GM10248 (cell line): ENCODE measurements around the gene ERICH6B.
"Not testable (repeated sequence)": the region's sequence is repeated elsewhere in the genome, so short reads cannot be mapped to it uniquely, and the experiment has no call there.

Experiments used
- CTCF ChIA-PET: fragments of 300-600 bp; sonication (Branson Sonifier 250); formaldehyde crosslinking; extraction: SDS; loops from one replicate; lab custom pipeline; 2021; ENCODE audit warnings: antibody characterized with exemption; lab: Yijun Ruan, JAX
- POLR2A ChIA-PET: fragments of 350-650 bp; sonication (Branson Sonifier 250); formaldehyde crosslinking; extraction: SDS; loops from one replicate; lab custom pipeline; 2020; ENCODE audit warnings: antibody characterized with exemption; lab: Yijun Ruan, JAX
- DNase-seq: peaks from one replicate; pipeline ENCODE4 v3.0.0; 2012; ENCODE audit errors: extremely low spot score
- TF ChIP-seq, protein P1 (sequence below): IDR thresholded peaks from 2 replicates; pipeline ENCODE4 v1.5.1; 2012; ENCODE audit warnings: mild to moderate bottlenecking, low read depth; ENCODE audit errors: extremely low read depth, missing control alignments, control extremely low read depth

The ERICH6B gene

DNA sequence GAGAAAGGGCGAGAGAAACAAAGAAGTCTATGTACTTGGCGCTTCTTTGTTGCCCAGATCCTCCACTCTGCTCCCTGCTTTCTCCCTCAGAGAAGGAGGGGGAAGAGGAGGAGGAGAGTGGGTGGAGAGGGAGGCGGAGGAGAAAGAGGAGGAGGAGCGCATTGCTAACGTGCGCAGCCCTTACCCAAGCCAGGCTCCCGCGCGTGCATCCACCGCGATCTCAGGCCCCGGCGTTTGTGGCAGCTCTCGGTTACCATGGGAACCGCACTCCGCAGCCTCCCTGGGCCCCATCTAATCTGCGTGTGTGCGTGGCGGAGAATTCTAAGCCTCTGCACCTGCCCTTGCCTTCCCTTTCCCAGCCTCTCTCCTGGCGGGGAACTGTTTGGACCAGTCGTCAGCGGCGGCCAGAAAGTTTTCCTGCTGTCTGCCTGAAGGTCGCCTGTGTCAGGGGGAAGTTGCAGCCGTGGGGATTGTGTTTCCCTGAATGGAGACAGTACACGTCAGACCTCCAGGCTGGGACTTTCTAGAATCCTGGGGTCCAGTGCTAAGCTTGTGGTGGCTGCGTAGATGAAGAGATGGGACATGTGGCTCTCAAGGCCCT lies at the start of gene ERICH6B:
TSS of gene ERICH6B (minus strand) at position 239 of the 601 bp plus-strand sequence. CDS start 18,734 bp downstream, outside the sequence.
- DNase-seq, result no peak
- POLR2A ChIA-PET, result no interaction called here
- CTCF ChIA-PET, result interaction anchor here (1.0 kb wide), 1 partner anchor 102 kb away, joined by 3 read pairs; no protein-coding TSS in a partner anchor
- TF ChIP-seq, protein P1, sequence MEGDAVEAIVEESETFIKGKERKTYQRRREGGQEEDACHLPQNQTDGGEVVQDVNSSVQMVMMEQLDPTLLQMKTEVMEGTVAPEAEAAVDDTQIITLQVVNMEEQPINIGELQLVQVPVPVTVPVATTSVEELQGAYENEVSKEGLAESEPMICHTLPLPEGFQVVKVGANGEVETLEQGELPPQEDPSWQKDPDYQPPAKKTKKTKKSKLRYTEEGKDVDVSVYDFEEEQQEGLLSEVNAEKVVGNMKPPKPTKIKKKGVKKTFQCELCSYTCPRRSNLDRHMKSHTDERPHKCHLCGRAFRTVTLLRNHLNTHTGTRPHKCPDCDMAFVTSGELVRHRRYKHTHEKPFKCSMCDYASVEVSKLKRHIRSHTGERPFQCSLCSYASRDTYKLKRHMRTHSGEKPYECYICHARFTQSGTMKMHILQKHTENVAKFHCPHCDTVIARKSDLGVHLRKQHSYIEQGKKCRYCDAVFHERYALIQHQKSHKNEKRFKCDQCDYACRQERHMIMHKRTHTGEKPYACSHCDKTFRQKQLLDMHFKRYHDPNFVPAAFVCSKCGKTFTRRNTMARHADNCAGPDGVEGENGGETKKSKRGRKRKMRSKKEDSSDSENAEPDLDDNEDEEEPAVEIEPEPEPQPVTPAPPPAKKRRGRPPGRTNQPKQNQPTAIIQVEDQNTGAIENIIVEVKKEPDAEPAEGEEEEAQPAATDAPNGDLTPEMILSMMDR, result no peak

DNA sequence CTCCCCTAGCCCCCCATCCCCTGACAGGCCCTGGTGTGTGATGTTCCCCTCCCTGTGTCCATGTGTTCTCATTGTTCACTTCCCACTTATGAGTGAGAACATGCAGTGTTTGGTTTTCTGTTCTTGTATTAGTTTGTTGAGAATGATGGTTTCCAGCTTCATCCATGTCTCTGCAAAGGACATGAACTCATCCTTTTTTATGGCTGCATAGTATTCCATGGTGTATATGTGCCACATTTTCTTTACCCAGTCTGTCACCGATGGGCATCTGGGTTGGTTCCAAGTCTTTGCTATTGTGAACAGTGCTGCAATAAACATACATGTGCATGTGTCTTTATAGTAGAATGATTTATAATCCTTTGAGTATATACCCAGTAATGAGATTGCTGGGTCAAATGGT lies 47.4 kb upstream of the ERICH6B start:
- CTCF ChIA-PET, result interaction anchor here (1.0 kb wide), 1 partner anchor 41 kb away, joined by 3 read pairs; no protein-coding TSS in a partner anchor
- POLR2A ChIA-PET, DNase-seq: not testable (repeated sequence)

DNA sequence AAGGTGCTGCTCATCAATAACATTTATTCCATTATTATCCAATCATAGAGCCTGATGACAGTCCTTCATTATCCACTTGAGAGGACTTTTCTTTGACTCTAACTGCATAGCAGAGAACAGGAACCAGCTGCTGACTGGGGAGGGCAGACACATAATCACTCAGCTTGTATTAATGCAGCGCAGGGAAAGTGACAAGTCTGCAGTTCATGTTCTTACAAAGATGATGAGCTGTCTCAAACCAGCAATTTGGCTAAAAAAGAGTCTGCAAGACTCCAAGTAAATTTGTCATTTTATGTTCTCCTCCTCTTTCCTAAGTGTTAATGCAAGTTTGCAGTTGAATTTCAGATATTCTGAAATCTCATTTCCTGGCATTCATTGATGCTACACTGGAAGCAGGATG lies 46.6 kb upstream of the ERICH6B start:
- POLR2A ChIA-PET, result no interaction called here
- no peak for DNase-seq
- TF ChIP-seq, protein P1, result no peak
- CTCF ChIA-PET, result interaction anchor here (1.0 to 1.2 kb wide), 3 partner anchors 11 to 40 kb away, joined by 3 read pairs; no protein-coding TSS in a partner anchor

DNA sequence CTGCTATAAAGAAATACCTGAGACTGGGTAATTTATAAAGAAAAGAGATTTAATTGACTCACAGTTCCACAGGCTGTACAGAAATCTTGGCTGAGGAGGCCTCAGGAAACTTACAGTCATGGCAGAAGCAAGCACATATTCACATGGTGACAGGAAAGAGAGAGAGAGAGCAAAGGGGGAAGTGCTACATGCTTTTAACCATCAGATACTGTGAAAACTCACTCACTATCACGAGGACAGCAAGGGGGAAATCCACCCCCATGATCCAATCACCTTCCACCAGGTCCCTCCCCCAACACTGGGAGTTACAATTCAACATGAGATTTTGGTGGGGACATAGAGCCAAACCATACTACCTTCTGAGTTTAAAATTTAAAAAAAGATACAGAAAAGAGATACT lies 44.9 kb upstream of the ERICH6B start:
- DNase-seq, POLR2A ChIA-PET: not testable (repeated sequence)
- CTCF ChIA-PET, result interaction anchor here (1.3 kb wide), 1 partner anchor 36 kb away, joined by 3 read pairs; no protein-coding TSS in a partner anchor

DNA sequence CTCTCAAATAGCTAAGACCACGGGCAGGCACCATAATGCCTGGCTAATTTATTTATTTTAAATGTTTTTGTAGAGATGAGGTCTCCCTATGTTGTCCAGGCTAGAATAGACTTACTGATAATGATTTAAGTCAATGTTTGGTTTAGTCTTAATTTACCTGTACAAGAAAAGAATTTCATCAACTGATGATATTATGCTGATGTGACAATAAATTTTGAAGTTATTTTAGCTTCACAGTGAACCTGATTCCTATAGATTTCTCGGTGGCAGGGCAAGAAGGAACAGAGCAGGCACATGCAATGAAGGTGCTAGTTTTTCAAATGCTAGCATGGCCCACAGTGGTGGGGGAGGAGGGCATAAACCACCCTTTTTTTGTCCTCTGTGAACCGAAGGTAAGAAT lies 44.0 kb upstream of the ERICH6B start:
- TF ChIP-seq, protein P1, result no peak
- no peak for DNase-seq
- ChIA-PET CTCF (interaction anchor here (1.1 kb wide), 1 partner anchor 34 kb away, joined by 3 read pairs; no protein-coding TSS in a partner anchor), POLR2A (no interaction called here)

DNA sequence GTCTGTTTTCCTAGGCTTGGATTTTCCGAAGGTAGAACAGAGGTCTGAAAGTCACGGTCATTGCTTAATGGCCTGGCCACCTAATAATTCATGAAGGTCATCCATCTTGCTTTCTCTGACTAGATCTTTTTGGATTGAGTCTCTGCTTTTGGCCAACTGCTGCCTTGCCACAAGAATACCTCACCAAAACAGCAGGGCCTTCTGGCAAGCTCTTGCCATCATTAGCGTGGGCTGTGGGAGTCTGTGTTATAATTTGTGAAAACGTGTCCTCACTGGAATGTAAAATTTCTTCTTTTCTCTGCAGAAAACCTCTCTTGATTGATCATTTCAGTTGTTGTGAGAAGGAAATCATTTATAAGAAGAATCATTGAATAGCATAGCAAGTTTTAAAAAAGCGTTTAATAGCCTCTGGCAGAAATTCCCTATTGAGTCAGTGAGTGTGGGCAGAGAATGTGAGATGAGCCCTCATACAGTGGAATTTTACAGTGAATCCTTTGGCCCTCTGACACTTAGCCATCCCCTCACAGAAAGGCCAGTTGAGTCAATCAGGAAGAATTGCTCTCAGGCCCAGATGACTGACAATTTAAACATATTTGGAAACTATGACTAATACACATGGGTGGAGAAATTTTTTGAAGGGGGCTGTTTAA lies 43.2 kb upstream of the ERICH6B start:
- DNase-seq, result no peak
- POLR2A ChIA-PET, result no interaction called here
- TF ChIP-seq, protein P1, result no peak
- CTCF ChIA-PET, result no interaction called here

DNA sequence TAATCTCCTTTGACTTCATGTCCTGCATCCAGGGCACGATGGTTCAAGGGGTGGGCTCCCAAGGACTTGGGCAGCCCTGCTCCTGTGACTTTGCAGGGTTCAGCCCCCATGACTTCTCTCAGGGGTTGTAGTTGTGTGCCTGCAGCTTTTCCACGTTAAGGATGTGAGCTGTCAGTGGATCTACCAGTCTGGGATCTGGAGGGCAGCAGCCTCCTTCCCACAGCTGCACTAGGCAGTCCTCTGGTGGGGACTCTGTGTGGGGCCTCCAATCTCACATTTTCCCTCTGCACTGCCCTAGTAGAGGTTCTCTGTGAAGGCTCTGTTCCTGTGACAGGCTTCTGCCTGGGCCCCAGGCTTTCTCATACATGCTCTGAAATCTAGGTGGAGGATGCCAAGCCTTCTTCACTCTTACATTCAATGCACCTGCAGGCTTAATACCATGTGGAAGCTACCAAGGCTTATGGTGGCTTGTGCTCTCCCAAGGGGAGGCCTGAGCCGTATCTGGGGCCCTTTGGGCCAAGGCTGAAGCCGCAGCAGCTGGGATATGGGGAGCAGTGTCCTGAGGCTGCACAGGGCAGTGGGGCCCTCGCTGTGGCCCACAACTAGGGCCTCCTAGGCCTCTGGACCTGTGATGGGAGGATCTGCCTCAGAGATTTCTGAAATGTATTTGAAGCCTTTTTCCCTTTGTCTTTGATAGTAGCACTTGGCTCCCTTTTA lies 39.3 kb upstream of the ERICH6B start:
- POLR2A ChIA-PET, result no interaction called here
- TF ChIP-seq, protein P1, result no peak
- CTCF ChIA-PET, result interaction anchor here (1.4 kb wide), 1 partner anchor 31 kb away, joined by 4 read pairs; no protein-coding TSS in a partner anchor
- no peak for DNase-seq

DNA sequence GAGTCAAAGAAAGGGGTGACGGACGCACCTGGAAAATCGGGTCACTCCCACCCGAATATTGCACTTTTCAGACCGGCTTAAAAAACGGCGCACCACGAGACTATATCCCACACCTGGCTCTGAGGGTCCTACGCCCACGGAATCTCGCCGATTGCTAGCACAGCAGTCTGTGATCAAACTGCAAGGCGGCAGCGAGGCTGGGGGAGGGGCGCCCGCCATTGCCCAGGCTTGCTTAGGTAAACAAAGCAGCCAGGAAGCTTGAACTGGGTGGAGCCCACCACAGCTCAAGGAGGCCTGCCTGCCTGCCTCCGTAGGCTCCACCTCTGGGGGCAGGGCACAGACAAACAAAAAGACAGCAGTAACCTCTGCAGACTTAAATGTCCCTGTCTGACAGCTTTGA lies 29.7 kb upstream of the ERICH6B start:
- POLR2A ChIA-PET, DNase-seq, CTCF ChIA-PET: not testable (repeated sequence)

DNA sequence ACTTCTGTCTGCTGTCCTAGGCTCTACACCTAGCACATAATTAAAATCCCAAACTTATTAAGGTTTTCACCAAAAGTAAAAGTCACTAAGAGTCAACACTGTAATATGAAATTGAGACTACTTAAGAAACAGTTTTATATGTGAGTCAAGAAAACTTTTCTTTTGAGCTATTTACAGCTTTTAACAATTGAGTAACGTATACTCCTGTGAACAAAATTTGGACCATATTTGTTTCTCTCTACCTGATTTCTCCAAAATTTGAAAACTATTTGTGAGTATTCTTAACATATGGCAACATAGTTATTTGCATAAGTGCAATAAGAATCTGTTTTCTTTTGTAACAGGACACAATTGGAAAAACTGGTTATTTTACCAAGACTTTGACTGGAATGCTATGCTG lies 26.6 kb upstream of the ERICH6B start:
- POLR2A ChIA-PET, DNase-seq, CTCF ChIA-PET: not testable (repeated sequence)

DNA sequence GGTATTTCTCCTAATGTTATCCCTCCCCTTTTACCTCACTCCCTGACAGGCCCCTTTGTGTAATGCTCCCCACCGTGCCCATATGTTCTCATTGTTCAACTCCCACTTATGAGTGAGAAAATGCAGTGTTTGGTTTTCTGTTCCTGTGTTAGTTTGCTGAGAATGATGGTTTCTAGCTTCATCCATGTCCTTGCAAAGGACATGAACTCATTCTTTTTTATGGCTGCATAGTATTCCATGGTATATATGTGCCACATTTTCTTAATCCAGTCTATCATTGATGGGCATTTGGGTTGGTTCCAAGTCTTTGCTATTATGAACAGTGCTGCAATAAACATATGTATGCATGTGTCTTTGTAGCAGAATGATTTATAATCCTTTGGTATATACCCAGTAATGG lies 19.8 kb upstream of the ERICH6B start:
- POLR2A ChIA-PET, DNase-seq: not testable (repeated sequence)
- CTCF ChIA-PET, result interaction anchor here (1.1 kb wide), 1 partner anchor 192 kb away, joined by 3 read pairs; no protein-coding TSS in a partner anchor
